Superior temporal gyrus (tissue), 1 donor: ENCODE data around the gene MBD4.
"Not testable (repeated sequence)": the region's sequence is repeated elsewhere in the genome, so short reads cannot be mapped to it uniquely, and the experiment has no call there.

ENCODE experiments used
- DNase-seq: peaks from one replicate; pipeline ENCODE4 v3.0.0-alpha.2; 2016; ENCODE audit errors: extremely low spot score

The MBD4 gene

GRCh38 chr3:129429602-129430001 is 10.1 kb downstream of the MBD4 start:
- no peak for DNase-seq

- no peak for DNase-seq
These were observed 10.7 kb downstream of the MBD4 start for GRCh38 chr3:129429080-129429451.

- peak; percentile 99 for DNase-seq
These were observed 11.2 kb downstream of the MBD4 start, which contains the start of gene EFCAB12 for GRCh38 chr3:129428376-129429079. EFCAB12 (minus strand) TSS chr3:129428636; CDS start chr3:129428488, 148 bp downstream.

GRCh38 chr3:129428007-129428375 is 11.8 kb downstream of the MBD4 start:
- DNase-seq: no peak

GRCh38 chr3:129425619-129426018 is 14.1 kb downstream of the MBD4 start:
- DNase-seq: no peak

- DNase-seq: no peak
These were observed 14.5 kb downstream of the MBD4 start for GRCh38 chr3:129425213-129425612.

GRCh38 chr3:129424185-129424841 is 15.4 kb downstream of the MBD4 start:
- no peak for DNase-seq

GRCh38 chr3:129422897-129423296 is 16.9 kb downstream of the MBD4 start:
- DNase-seq: no peak

- no peak for DNase-seq
These were observed 17.6 kb downstream of the MBD4 start for GRCh38 chr3:129421988-129422745.

- no peak for DNase-seq
These were observed 18.4 kb downstream of the MBD4 start for GRCh38 chr3:129421236-129421883.

- DNase-seq: no peak
These were observed 20.3 kb downstream of the MBD4 start for GRCh38 chr3:129419476-129419875.

GRCh38 chr3:129418041-129418973 is 21.4 kb downstream of the MBD4 start:
- no peak for DNase-seq

- no peak for DNase-seq
These were observed 22.4 kb downstream of the MBD4 start for GRCh38 chr3:129417326-129417725.

- no peak for DNase-seq
These were observed 23.3 kb downstream of the MBD4 start for GRCh38 chr3:129416415-129416814.

GRCh38 chr3:129415830-129416229 is 23.9 kb downstream of the MBD4 start:
- no peak for DNase-seq

- DNase-seq: no peak
These were observed 24.4 kb downstream of the MBD4 start for GRCh38 chr3:129415378-129415777.

- DNase-seq: no peak
These were observed 25.9 kb downstream of the MBD4 start for GRCh38 chr3:129413687-129414506.

- not testable (repeated sequence) for DNase-seq
These were observed 26.5 kb downstream of the MBD4 start for GRCh38 chr3:129413238-129413637.

- no peak for DNase-seq
These were observed 27.1 kb downstream of the MBD4 start for GRCh38 chr3:129412542-129413198.

- no peak for DNase-seq
These were observed 28.8 kb downstream of the MBD4 start for GRCh38 chr3:129410971-129411370.
